Measurements from ENCODE around the gene MERTK. TPM values are rescaled to one million over a fixed set of nuclear protein-coding genes. Genes with fewer than 3 reads are reported as not detected.

MERTK gene
- total and polyA plus RNA-seq, 2 of the 13 experiments (the other 11 are each of a cell fraction or from before 2014, with no cell fraction given), result 37.3 to 44.7 TPM

- no peak for TF ChIP-seq ZBTB40 (IDR thresholded peaks at IDR 0.05)
- TF ChIP-seq ZBTB40 (CRISPR knock-in tag; IDR thresholded peaks at IDR 0.05), result peak; percentile 68
- TF ChIP-seq ZMYM4 (CRISPR knock-in tag; IDR thresholded peaks at IDR 0.05), result peak; percentile 79; the same call in 1 of the 2 replicates
- TF ChIP-seq ZNF691 (CRISPR knock-in tag; IDR thresholded peaks at IDR 0.05; ENCODE audit: borderline replicate concordance, low read depth), result peak; percentile 5; the same call in 1 of the 2 replicates
- TF ChIP-seq HOXA5 (CRISPR knock-in tag; IDR thresholded peaks at IDR 0.05), result peak; percentile 91
- TF ChIP-seq PRMT3 (CRISPR knock-in tag; IDR thresholded peaks at IDR 0.05; ENCODE audit: borderline replicate concordance, low read depth), result peak; percentile 96
- TF ChIP-seq, protein P1, sequence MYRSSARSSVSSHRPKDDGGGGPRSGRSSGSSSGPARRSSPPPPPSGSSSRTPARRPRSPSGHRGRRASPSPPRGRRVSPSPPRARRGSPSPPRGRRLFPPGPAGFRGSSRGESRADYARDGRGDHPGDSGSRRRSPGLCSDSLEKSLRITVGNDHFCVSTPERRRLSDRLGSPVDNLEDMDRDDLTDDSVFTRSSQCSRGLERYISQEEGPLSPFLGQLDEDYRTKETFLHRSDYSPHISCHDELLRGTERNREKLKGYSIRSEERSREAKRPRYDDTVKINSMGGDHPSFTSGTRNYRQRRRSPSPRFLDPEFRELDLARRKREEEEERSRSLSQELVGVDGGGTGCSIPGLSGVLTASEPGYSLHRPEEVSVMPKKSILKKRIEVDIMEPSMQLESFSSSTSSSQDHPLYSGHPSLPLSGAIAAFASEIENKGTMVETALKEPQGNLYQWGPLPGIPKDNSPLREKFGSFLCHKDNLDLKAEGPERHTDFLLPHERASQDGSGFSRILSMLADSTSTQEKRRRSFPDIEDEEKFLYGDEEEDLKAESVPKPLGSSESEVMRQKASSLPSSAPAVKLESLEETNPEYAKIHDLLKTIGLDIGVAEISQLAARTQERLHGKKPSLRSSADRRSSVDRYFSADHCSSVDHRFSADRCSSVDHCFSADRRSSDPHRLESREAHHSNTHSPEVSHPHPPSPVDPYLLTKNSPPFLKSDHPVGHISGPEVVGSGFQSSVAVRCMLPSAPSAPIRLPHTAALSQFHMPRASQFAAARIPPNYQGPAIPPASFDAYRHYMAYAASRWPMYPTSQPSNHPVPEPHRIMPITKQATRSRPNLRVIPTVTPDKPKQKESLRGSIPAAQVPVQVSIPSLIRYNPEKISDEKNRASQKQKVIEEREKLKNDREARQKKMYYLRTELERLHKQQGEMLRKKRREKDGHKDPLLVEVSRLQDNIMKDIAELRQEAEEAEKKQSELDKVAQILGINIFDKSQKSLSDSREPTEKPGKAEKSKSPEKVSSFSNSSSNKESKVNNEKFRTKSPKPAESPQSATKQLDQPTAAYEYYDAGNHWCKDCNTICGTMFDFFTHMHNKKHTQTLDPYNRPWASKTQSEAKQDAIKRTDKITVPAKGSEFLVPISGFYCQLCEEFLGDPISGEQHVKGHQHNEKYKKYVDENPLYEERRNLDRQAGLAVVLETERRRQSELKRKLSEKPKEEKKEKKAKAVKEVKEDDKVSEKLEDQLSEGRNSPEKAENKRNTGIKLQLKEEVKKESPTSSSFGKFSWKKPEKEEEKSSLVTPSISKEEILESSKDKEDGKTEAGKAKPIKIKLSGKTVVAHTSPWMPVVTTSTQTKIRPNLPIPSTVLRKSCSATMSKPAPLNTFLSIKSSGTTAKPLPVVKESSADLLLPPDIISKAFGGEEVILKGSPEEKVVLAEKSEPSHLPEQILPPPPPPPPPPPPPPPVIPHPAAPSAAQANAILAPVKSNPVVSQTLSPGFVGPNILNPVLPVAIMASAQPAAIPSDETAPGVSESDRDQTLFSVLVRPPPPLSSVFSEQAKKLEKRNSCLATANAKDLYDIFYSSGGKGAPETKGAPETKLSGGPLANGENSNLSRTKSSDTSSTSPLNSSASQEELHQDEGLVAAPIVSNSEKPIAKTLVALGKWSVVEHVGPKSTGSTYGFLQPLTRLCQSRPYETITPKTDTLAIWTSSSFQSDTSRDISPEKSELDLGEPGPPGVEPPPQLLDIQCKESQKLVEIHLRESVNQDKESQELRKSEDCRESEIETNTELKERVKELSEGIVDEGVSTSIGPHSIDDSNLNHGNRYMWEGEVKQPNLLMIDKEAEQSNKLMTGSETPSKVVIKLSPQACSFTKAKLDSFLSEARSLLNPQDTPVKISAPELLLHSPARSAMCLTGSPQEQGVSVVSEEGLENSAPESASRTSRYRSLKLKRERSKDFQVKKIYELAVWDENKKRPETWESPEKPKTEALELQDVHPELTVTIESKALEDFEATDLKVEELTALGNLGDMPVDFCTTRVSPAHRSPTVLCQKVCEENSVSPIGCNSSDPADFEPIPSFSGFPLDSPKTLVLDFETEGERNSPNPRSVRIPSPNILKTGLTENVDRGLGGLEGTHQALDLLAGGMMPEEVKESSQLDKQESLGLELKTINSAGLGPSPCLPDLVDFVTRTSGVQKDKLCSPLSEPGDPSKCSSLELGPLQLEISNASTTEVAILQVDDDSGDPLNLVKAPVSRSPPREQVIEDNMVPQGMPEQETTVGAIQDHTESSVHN (CRISPR knock-in tag; IDR thresholded peaks at IDR 0.05), result no peak
- TF ChIP-seq SRSF1 (optimal IDR thresholded peaks at IDR 0.05; ENCODE audit: low read depth, low read length), result peak; percentile 41
- TF ChIP-seq ZNF703 (CRISPR knock-in tag; IDR thresholded peaks at IDR 0.05; ENCODE audit: borderline replicate concordance), result 0 out of 2 replicates have a peak, but pooled peaks have one; percentile 13
These were observed 14.5 kb upstream of the MERTK start, which contains the start of gene ANAPC1 (continued) for GRCh38 chr2:111883661-111884591.
